Endothelial cell of umbilical vein (primary cell): Measurements from ENCODE around the gene AGAP2.

ENCODE experiments used
- POLR2AphosphoS5 ChIP-seq: IDR thresholded peaks from 2 replicates; pipeline ENCODE4 v1.6.1; 2012; ENCODE audit warnings: low read depth, mild to moderate bottlenecking, control low read depth, low read length, moderate library complexity; ENCODE audit not compliant: insufficient read depth
- TF ChIP-seq, protein P1 (sequence below), 2 donors: IDR thresholded peaks; 1 replicate in 1 of 2; 2 replicates in 1 of 2; pipeline ENCODE4 v1.5.1; 2011; ENCODE audit warnings: low read length in 2 of 2, mild to moderate bottlenecking in 2 of 2, moderate library complexity in 2 of 2, control low read depth in 1 of 2, inconsistent platforms in 1 of 2, low read depth in 1 of 2; ENCODE audit not compliant: insufficient read depth in 1 of 2; ENCODE audit errors: extremely low read depth in 1 of 2

DNA sequence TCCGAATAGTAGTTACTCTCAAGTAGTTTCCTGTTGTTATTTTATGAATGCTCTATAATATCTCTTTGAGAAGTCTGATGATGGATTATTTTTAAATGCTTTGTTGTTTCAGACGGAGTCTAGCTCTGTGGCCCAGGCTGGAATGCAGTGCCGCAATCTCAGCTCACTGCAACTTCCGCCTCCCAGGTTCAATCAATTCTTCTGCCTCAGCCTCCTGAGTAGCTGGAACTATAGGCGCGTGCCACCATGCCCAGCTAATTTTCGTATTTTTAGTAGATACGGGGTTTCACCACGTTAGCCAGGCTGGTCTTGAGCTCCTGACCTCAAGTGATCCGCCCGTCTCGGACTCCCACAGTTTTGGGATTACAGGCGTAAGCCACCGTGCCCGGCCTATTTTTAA is 46.0 kb downstream of the AGAP2 start:
- TF ChIP-seq, protein P1, sequence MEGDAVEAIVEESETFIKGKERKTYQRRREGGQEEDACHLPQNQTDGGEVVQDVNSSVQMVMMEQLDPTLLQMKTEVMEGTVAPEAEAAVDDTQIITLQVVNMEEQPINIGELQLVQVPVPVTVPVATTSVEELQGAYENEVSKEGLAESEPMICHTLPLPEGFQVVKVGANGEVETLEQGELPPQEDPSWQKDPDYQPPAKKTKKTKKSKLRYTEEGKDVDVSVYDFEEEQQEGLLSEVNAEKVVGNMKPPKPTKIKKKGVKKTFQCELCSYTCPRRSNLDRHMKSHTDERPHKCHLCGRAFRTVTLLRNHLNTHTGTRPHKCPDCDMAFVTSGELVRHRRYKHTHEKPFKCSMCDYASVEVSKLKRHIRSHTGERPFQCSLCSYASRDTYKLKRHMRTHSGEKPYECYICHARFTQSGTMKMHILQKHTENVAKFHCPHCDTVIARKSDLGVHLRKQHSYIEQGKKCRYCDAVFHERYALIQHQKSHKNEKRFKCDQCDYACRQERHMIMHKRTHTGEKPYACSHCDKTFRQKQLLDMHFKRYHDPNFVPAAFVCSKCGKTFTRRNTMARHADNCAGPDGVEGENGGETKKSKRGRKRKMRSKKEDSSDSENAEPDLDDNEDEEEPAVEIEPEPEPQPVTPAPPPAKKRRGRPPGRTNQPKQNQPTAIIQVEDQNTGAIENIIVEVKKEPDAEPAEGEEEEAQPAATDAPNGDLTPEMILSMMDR (IDR thresholded peaks at IDR 0.05; ENCODE audit: extremely low read depth in 1 of 2, insufficient read depth in 1 of 2, low read depth in 1 of 2, low read length in 2 of 2) = no peak
- TF ChIP-seq POLR2AphosphoS5 = no peak
